HEK293 (cell line): ENCODE results near the gene KRTAP10-12.

Experiments
- CTCF ChIA-PET: fragments of 350-600 bp; formaldehyde crosslinking; extraction: SDS; loops from one replicate; lab custom pipeline; 2021; ENCODE audit warnings: antibody characterized with exemption; lab: Yijun Ruan, JAX
- POLR2A ChIA-PET: fragments of 300-600 bp; formaldehyde crosslinking; extraction: SDS; loops from one replicate; lab custom pipeline; 2020; ENCODE audit warnings: antibody characterized with exemption, inconsistent platforms; lab: Yijun Ruan, JAX
- H3K27ac ChIP-seq: fragments of 200-500 bp; sonication (Bioruptor generic); 2 replicates; pipeline ENCODE4 v1.5.1; 2014; ENCODE audit warnings: low read depth, low read length, control low read depth, inconsistent platforms; ENCODE audit errors: extremely low read depth
- H3K36me3 ChIP-seq, 2 experiments: fragments of 200-500 bp in 1 of 2; sonication (Bioruptor generic) in 1 of 2; 1 replicate in 1 of 2; 2 replicates in 1 of 2; pipeline ENCODE4 v1.5.1; 2014 to 2017; ENCODE audit warnings: inconsistent platforms in 2 of 2, low read length in 2 of 2; ENCODE audit not compliant: control insufficient read depth in 2 of 2, insufficient read depth in 1 of 2
- H3K4me1 ChIP-seq: fragments of 200-500 bp; sonication (Bioruptor generic); 2 replicates; pipeline ENCODE4 v1.5.1; 2014; ENCODE audit warnings: mild to moderate bottlenecking, low read length, inconsistent platforms; ENCODE audit not compliant: control insufficient read depth, insufficient read depth
- H3K4me3 ChIP-seq: 2 replicates; pipeline ENCODE4 v1.5.1; 2011; ENCODE audit warnings: low read depth, mild to moderate bottlenecking, control low read depth, low read length, moderate library complexity
- H3K9me3 ChIP-seq: fragments of 200-500 bp; sonication (Bioruptor generic); 2 replicates; pipeline ENCODE4 v1.5.1; 2014; ENCODE audit warnings: low read depth, low read length, inconsistent platforms; ENCODE audit not compliant: control insufficient read depth, insufficient read depth
- YY1 ChIP-seq: fragments of 450-650 bp; formaldehyde crosslinking; IDR thresholded peaks from 2 replicates; pipeline ENCODE4 v1.5.1; 2018; ENCODE audit warnings: missing biosample characterization, missing genetic modification characterization
- ZBTB48 ChIP-seq: fragments of 450-650 bp; formaldehyde crosslinking; IDR thresholded peaks from 2 replicates; pipeline ENCODE4 v1.5.1; 2016; ENCODE audit warnings: missing biosample characterization, missing genetic modification characterization
- ZBTB8A ChIP-seq: fragments of 450-650 bp; formaldehyde crosslinking; IDR thresholded peaks from 2 replicates; pipeline ENCODE4 v1.5.1; 2016; ENCODE audit warnings: missing biosample characterization, missing genetic modification characterization
- ZNF571 ChIP-seq: fragments of 450-650 bp; formaldehyde crosslinking; IDR thresholded peaks from 2 replicates; pipeline ENCODE4 v1.5.0; 2017; ENCODE audit warnings: missing biosample characterization, missing genetic modification characterization
- ZNF701 ChIP-seq: fragments of 450-650 bp; formaldehyde crosslinking; IDR thresholded peaks from 2 replicates; pipeline ENCODE4 v1.5.1; 2016; ENCODE audit warnings: missing biosample characterization, missing genetic modification characterization
- ZNF76 ChIP-seq: fragments of 450-650 bp; formaldehyde crosslinking; IDR thresholded peaks from 2 replicates; pipeline ENCODE4; 2016; ENCODE audit warnings: low read depth, missing biosample characterization, missing genetic modification characterization, borderline replicate concordance
- TF ChIP-seq, protein P1 (sequence below): fragments of 450-650 bp; formaldehyde crosslinking; IDR thresholded peaks from 2 replicates; pipeline ENCODE4 v1.5.1; 2016; ENCODE audit warnings: missing biosample characterization, missing genetic modification characterization, borderline replicate concordance
- TF ChIP-seq, protein P2 (sequence below): fragments of 450-650 bp; formaldehyde crosslinking; IDR thresholded peaks from 2 replicates; pipeline ENCODE4 v1.5.1; 2016; ENCODE audit warnings: missing biosample characterization, missing genetic modification characterization, low read depth
- TF ChIP-seq, protein P3 (sequence below): fragments of 450-650 bp; formaldehyde crosslinking; conservative IDR thresholded peaks from 2 replicates; pipeline ENCODE4 v1.5.1; 2016; ENCODE audit warnings: low read depth, missing biosample characterization, missing genetic modification characterization

The KRTAP10-12 gene

DNA sequence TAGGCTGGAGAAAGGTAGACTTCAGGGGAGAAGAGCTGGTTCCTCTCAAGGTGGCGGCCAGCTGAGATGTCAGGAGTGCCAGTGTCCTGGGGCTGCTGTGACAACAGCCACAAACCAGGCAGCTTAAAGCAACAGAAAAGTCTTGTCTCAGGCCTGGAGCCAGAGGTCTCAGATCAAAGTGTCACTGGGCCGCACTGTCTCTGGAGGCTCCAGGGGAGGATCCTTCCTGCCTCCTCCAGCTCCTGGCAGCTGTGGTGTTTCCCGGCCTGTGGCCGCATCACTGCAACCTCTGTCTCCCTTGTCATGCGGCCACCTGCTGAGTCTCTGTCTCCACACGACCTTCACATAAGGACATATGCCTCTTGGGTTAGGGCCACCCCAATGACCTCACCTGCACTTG, 38.8 kb downstream of the KRTAP10-12 start (continued):
- TF ChIP-seq, protein P1, sequence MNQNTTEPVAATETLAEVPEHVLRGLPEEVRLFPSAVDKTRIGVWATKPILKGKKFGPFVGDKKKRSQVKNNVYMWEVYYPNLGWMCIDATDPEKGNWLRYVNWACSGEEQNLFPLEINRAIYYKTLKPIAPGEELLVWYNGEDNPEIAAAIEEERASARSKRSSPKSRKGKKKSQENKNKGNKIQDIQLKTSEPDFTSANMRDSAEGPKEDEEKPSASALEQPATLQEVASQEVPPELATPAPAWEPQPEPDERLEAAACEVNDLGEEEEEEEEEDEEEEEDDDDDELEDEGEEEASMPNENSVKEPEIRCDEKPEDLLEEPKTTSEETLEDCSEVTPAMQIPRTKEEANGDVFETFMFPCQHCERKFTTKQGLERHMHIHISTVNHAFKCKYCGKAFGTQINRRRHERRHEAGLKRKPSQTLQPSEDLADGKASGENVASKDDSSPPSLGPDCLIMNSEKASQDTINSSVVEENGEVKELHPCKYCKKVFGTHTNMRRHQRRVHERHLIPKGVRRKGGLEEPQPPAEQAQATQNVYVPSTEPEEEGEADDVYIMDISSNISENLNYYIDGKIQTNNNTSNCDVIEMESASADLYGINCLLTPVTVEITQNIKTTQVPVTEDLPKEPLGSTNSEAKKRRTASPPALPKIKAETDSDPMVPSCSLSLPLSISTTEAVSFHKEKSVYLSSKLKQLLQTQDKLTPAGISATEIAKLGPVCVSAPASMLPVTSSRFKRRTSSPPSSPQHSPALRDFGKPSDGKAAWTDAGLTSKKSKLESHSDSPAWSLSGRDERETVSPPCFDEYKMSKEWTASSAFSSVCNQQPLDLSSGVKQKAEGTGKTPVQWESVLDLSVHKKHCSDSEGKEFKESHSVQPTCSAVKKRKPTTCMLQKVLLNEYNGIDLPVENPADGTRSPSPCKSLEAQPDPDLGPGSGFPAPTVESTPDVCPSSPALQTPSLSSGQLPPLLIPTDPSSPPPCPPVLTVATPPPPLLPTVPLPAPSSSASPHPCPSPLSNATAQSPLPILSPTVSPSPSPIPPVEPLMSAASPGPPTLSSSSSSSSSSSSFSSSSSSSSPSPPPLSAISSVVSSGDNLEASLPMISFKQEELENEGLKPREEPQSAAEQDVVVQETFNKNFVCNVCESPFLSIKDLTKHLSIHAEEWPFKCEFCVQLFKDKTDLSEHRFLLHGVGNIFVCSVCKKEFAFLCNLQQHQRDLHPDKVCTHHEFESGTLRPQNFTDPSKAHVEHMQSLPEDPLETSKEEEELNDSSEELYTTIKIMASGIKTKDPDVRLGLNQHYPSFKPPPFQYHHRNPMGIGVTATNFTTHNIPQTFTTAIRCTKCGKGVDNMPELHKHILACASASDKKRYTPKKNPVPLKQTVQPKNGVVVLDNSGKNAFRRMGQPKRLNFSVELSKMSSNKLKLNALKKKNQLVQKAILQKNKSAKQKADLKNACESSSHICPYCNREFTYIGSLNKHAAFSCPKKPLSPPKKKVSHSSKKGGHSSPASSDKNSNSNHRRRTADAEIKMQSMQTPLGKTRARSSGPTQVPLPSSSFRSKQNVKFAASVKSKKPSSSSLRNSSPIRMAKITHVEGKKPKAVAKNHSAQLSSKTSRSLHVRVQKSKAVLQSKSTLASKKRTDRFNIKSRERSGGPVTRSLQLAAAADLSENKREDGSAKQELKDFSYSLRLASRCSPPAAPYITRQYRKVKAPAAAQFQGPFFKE (tag by site-specific recombination), result no peak
- TF ChIP-seq ZBTB8A (tag by site-specific recombination) (no peak), YY1 (tag by site-specific recombination) (no peak)

DNA sequence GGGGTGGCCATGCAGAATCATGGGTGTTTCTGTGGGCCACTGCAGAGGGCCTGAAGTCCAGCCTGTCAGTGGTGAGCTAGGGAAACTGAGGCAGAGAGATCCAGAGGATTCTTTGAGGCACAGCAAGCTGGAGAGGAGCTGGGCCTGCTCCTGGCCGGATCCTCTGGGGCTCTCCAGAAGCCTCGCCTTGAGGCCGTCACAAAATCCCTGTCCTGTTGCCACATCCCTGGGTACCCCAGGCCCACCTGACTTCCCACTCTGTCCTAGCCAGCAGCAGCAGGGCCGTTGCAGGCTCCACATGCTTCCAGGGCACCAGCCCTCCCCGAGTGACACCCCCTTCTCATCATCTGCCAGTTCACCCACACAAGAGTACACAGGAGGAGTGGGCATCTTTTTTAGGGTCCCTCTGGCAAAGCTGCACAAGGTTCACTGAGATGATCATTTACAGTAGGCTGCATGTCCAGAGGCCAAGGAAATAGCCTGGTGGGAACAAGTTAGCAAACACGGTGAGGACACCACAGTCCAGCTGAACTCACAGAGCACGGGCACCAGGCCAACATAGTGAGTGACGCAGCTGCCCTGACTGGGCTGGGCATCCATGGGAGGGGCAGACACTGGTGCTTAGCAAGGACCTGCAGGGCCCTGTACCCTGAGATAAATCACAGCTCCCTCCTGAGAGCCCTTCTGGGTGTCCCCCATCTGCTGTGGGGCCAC, 39.5 kb downstream of the KRTAP10-12 start:
- POLR2A ChIA-PET, result interaction anchor here (0.6 kb wide), 1 partner anchor 11 kb away, joined by 3 read pairs; no protein-coding TSS in a partner anchor
- Histone ChIP-seq H3K4me3 (no peak overlapping the region), H3K27ac (no peak overlapping the region), H3K4me1 (no peaks in the 10 kb centered on the region), H3K36me3 (no peaks in the 10 kb centered on the region), H3K9me3 (no peaks in the 10 kb centered on the region)
- CTCF ChIA-PET, result interaction anchor here (1.5 kb wide), 1 partner anchor 157 kb away, joined by 3 read pairs; no protein-coding TSS in a partner anchor
- TF ChIP-seq, protein P2, sequence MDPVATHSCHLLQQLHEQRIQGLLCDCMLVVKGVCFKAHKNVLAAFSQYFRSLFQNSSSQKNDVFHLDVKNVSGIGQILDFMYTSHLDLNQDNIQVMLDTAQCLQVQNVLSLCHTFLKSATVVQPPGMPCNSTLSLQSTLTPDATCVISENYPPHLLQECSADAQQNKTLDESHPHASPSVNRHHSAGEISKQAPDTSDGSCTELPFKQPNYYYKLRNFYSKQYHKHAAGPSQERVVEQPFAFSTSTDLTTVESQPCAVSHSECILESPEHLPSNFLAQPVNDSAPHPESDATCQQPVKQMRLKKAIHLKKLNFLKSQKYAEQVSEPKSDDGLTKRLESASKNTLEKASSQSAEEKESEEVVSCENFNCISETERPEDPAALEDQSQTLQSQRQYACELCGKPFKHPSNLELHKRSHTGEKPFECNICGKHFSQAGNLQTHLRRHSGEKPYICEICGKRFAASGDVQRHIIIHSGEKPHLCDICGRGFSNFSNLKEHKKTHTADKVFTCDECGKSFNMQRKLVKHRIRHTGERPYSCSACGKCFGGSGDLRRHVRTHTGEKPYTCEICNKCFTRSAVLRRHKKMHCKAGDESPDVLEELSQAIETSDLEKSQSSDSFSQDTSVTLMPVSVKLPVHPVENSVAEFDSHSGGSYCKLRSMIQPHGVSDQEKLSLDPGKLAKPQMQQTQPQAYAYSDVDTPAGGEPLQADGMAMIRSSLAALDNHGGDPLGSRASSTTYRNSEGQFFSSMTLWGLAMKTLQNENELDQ (tag by site-specific recombination), result no peak
- TF ChIP-seq ZNF76 (tag by site-specific recombination), result no peak
- no peak for TF ChIP-seq ZBTB48 (tag by site-specific recombination)
- TF ChIP-seq, protein P3, sequence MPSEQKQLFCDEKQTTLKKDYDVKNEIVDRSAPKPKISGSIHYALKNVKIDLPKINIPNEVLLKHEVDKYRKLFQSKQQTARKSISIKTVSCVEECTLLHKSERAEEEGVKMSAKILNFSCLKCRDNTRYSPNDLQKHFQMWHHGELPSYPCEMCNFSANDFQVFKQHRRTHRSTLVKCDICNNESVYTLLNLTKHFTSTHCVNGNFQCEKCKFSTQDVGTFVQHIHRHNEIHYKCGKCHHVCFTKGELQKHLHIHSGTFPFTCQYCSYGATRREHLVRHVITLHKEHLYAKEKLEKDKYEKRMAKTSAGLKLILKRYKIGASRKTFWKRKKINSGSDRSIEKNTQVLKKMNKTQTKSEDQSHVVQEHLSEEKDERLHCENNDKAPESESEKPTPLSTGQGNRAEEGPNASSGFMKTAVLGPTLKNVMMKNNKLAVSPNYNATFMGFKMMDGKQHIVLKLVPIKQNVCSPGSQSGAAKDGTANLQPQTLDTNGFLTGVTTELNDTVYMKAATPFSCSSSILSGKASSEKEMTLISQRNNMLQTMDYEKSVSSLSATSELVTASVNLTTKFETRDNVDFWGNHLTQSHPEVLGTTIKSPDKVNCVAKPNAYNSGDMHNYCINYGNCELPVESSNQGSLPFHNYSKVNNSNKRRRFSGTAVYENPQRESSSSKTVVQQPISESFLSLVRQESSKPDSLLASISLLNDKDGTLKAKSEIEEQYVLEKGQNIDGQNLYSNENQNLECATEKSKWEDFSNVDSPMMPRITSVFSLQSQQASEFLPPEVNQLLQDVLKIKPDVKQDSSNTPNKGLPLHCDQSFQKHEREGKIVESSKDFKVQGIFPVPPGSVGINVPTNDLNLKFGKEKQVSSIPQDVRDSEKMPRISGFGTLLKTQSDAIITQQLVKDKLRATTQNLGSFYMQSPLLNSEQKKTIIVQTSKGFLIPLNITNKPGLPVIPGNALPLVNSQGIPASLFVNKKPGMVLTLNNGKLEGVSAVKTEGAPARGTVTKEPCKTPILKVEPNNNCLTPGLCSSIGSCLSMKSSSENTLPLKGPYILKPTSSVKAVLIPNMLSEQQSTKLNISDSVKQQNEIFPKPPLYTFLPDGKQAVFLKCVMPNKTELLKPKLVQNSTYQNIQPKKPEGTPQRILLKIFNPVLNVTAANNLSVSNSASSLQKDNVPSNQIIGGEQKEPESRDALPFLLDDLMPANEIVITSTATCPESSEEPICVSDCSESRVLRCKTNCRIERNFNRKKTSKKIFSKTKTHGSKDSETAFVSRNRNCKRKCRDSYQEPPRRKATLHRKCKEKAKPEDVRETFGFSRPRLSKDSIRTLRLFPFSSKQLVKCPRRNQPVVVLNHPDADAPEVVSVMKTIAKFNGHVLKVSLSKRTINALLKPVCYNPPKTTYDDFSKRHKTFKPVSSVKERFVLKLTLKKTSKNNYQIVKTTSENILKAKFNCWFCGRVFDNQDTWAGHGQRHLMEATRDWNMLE (tag by site-specific recombination), result no peak
- no peak for TF ChIP-seq ZNF571 (tag by site-specific recombination)
- no peak for TF ChIP-seq ZNF701 (tag by site-specific recombination)
